ENCODE data around the gene UBXN7. TPM values are rescaled to one million over a fixed set of nuclear protein-coding genes. Genes with fewer than 3 reads are reported as not detected.

The UBXN7 gene
- total and polyA plus RNA-seq, 12 donors, result 2.0 to 41.7 (median 32.0) TPM

Other genes with a start within 250 kb of the UBXN7 start
- gene ZDHHC19, start 221.0 kb downstream of the UBXN7 start, total RNA-seq, result 1 to 10 TPM in 1 of 10 donors, under 1 TPM in 1, not detected in 8; 0.77 to 1.3 TPM
- gene ZDHHC19, start 221.0 kb downstream of the UBXN7 start, polyA plus RNA-seq, result under 1 TPM in 1 of 2 donors, not detected in 1; 0.19 TPM
- under 1 TPM in 3 of 10 donors, not detected in 7; 0.29 to 0.53 (median 0.52) TPM for gene SLC51A, start 215.9 kb downstream of the UBXN7 start, total RNA-seq
- gene SLC51A, start 215.9 kb downstream of the UBXN7 start, polyA plus RNA-seq, result 1 to 10 TPM in 1 of 2 donors, under 1 TPM in 1; 0.23 to 1.0 TPM
- 100 to 1,000 TPM in 8 of 10 donors, 10 to 100 TPM in 2; 93.8 to 121 (median 106) TPM for gene PCYT1A, start 144.7 kb downstream of the UBXN7 start, total RNA-seq
- 10 to 100 TPM; 21.0 to 34.7 TPM for gene PCYT1A, start 144.7 kb downstream of the UBXN7 start, polyA plus RNA-seq
- 1 to 10 TPM; 2.1 to 6.3 (median 3.9) TPM for gene DYNLT2B, start 114.2 kb downstream of the UBXN7 start, total RNA-seq
- gene DYNLT2B, start 114.2 kb downstream of the UBXN7 start, polyA plus RNA-seq, result 1 to 10 TPM; 4.7 to 8.1 TPM
- 1 to 10 TPM in 1 of 10 donors, not detected in 9; 1.9 TPM for gene TM4SF19, start 94.0 kb downstream of the UBXN7 start, total RNA-seq
- gene TM4SF19, start 94.0 kb downstream of the UBXN7 start, polyA plus RNA-seq, result under 1 TPM in 1 of 2 donors, not detected in 1; 0.10 TPM
- 10 to 100 TPM; 16.0 to 32.8 (median 21.1) TPM for gene RNF168, start 71.3 kb upstream of the UBXN7 start, total RNA-seq
- 10 to 100 TPM in 1 of 2 donors, 1 to 10 TPM in 1; 6.4 to 11.4 TPM for gene RNF168, start 71.3 kb upstream of the UBXN7 start, polyA plus RNA-seq
- 100 to 1,000 TPM in 2 of 10 donors, 10 to 100 TPM in 8; 18.7 to 143 (median 58.8) TPM for gene SMCO1, start 82.9 kb upstream of the UBXN7 start, total RNA-seq
- gene SMCO1, start 82.9 kb upstream of the UBXN7 start, polyA plus RNA-seq, result 10 to 100 TPM in 1 of 2 donors, 1 to 10 TPM in 1; 3.2 to 88.8 TPM
- gene WDR53, start 136.1 kb upstream of the UBXN7 start, total RNA-seq, result 10 to 100 TPM in 2 of 10 donors, 1 to 10 TPM in 8; 5.8 to 10.8 (median 8.1) TPM
- gene WDR53, start 136.1 kb upstream of the UBXN7 start, polyA plus RNA-seq, result 10 to 100 TPM in 1 of 2 donors, 1 to 10 TPM in 1; 8.3 to 14.7 TPM
- gene FBXO45, start 136.2 kb upstream of the UBXN7 start, total RNA-seq, result 10 to 100 TPM in 1 of 10 donors, 1 to 10 TPM in 9; 4.4 to 10.2 (median 5.9) TPM
- gene FBXO45, start 136.2 kb upstream of the UBXN7 start, polyA plus RNA-seq, result 1 to 10 TPM; 2.0 to 4.8 TPM
- 10 to 100 TPM in 1 of 10 donors, 1 to 10 TPM in 9; 1.1 to 11.7 (median 3.0) TPM for gene NRROS, start 207.3 kb upstream of the UBXN7 start, total RNA-seq
- gene NRROS, start 207.3 kb upstream of the UBXN7 start, polyA plus RNA-seq, result 1 to 10 TPM; 2.5 to 2.7 TPM

All from heart right ventricle (tissue), 12 donors.